ENCODE measurements around the gene ASPDH.

DNA sequence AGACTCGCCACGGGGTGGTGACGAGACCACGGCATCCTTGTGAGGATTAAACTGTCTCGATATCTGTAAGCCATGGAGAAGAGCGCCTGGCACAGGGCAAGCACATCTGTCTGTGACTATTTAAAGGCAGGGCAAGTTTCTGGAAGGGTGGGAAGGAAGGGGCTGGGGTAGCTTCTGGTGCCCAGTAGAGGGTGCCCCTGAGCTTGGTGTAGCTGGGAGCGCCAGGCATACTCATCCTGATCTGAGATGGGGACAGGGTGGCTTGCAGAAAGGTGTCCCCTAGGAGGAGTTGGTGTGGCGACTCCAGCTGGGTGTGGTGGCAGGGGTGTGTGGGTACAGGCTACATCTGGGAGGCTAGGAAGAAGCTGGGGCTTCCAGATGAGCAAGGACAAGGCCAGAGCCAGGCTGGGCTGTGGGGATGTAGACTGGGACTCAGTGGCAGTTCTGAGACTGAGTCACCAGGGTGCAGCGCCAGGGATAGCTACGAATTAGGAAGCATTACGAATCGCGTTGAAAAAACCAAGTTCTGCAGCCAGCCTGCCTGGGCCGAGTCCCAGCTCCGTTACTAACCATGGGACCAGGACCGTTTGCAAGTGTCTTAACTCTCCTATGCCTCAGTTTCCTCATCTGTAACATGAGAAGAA is 23.1 kb upstream of the ASPDH start:
- TF ChIP-seq POLR2A (IDR thresholded peaks at IDR 0.05; ENCODE audit: low read depth, low read length) (no peak), POLR2AphosphoS5 (IDR thresholded peaks at IDR 0.05; ENCODE audit: low read depth, low read length) (no peak)
